CD4-positive, alpha-beta memory T cell (primary cell): ENCODE results near the gene RPUSD4. TPM values are rescaled to one million over a fixed set of nuclear protein-coding genes. Genes with fewer than 3 reads are reported as not detected.

Source experiments
- CTCF ChIA-PET: fragments of 350-600 bp; sonication (Branson Sonifier 250); formaldehyde crosslinking; loops from one replicate; lab custom pipeline; 2021; ENCODE audit warnings: inconsistent platforms; ENCODE audit not compliant: partially characterized antibody; lab: Charles Lee
- POLR2A ChIA-PET: fragments of 350-600 bp; sonication (Branson Sonifier 250); formaldehyde crosslinking; loops from one replicate; lab custom pipeline; 2021; ENCODE audit not compliant: partially characterized antibody; lab: Charles Lee
- DNase-seq, 5 donors: peaks; one replicate each; pipeline versions ENCODE4 v3.0.0 to v3.0.0-alpha.2; 2020 to 2022; ENCODE audit warnings: mixed read lengths in 1 of 5
- H3K27ac ChIP-seq: one replicate; pipeline ENCODE4 v1.7.0; 2013; ENCODE audit warnings: low read depth, low read length
- H3K27me3 ChIP-seq: 2 replicates; pipeline ENCODE4 v1.7.0; 2013; ENCODE audit warnings: mild to moderate bottlenecking, low read length, moderate library complexity; ENCODE audit not compliant: insufficient read depth
- H3K36me3 ChIP-seq: 2 replicates; pipeline ENCODE4 v1.7.0; 2013; ENCODE audit warnings: mild to moderate bottlenecking, low read length, moderate library complexity; ENCODE audit not compliant: insufficient read depth
- H3K4me1 ChIP-seq: 2 replicates; pipeline ENCODE4 v1.7.0; 2013; ENCODE audit warnings: mild to moderate bottlenecking, low read length, moderate library complexity; ENCODE audit not compliant: insufficient read depth
- H3K4me3 ChIP-seq, 2 donors: one replicate each; pipeline ENCODE4 v1.7.0; 2013; ENCODE audit warnings: low read length in 2 of 2, mild to moderate bottlenecking in 1 of 2
- H3K9me3 ChIP-seq, 2 donors: one replicate each; pipeline ENCODE4 v1.7.0; 2013; ENCODE audit warnings: low read length in 2 of 2, control low read depth in 1 of 2; ENCODE audit not compliant: control insufficient read depth in 1 of 2
- H3K27ac Mint-ChIP-seq, 7 donors: one replicate each; pipeline ENCODE4 v1.8.0; 2020 to 2021; ENCODE audit warnings: mixed read lengths in 7 of 7, mild to moderate bottlenecking in 6 of 7, inconsistent platforms in 3 of 7, moderate library complexity in 3 of 7
- H3K27me3 Mint-ChIP-seq, 2 donors: one replicate each; pipeline ENCODE4 v1.8.0; 2020 to 2021; ENCODE audit warnings: mixed read lengths in 2 of 2
- H3K36me3 Mint-ChIP-seq, 2 donors: one replicate each; pipeline ENCODE4 v1.8.0; 2020 to 2021; ENCODE audit warnings: mixed read lengths in 2 of 2, inconsistent platforms in 1 of 2, mild to moderate bottlenecking in 1 of 2
- H3K4me1 Mint-ChIP-seq, 4 donors: one replicate each; pipeline ENCODE4 v1.8.0; 2020 to 2021; ENCODE audit warnings: mixed read lengths in 4 of 4, mild to moderate bottlenecking in 1 of 4
- H3K4me3 Mint-ChIP-seq, 8 donors: one replicate each; pipeline ENCODE4 v1.8.0; 2020 to 2021; ENCODE audit warnings: mixed read lengths in 8 of 8, mild to moderate bottlenecking in 7 of 8, moderate library complexity in 6 of 8, inconsistent platforms in 3 of 8
- H3K9me3 Mint-ChIP-seq, 8 donors: one replicate each; pipeline ENCODE4 v1.8.0; 2020 to 2021; ENCODE audit warnings: mixed read lengths in 8 of 8, mild to moderate bottlenecking in 5 of 8, inconsistent platforms in 3 of 8, moderate library complexity in 1 of 8
- intact Hi-C: fragments of 100-400 bp; cut with micrococcal nuclease; formaldehyde crosslinking; loops from one replicate; pipeline ENCODE4 v1.15.1; 2023
- polyA plus RNA-seq, 2 donors: library from polyadenylated mRNA; unstranded; fragments of 300-500 nt; fragmentation: Illumina TruSeq; gene quantifications; one replicate each; pipeline ENCODE4 v1.2.3, GENCODE V29; 2021
- total RNA-seq, 2 experiments: library from RNA; stranded (reverse); gene quantifications; one replicate each; pipeline ENCODE4 v1.2.3, GENCODE V29; 2021

Gene RPUSD4
- total and polyA plus RNA-seq, 4 experiments from 2014 or later, result 18.5 to 41.2 (median 29.6) TPM

DNA sequence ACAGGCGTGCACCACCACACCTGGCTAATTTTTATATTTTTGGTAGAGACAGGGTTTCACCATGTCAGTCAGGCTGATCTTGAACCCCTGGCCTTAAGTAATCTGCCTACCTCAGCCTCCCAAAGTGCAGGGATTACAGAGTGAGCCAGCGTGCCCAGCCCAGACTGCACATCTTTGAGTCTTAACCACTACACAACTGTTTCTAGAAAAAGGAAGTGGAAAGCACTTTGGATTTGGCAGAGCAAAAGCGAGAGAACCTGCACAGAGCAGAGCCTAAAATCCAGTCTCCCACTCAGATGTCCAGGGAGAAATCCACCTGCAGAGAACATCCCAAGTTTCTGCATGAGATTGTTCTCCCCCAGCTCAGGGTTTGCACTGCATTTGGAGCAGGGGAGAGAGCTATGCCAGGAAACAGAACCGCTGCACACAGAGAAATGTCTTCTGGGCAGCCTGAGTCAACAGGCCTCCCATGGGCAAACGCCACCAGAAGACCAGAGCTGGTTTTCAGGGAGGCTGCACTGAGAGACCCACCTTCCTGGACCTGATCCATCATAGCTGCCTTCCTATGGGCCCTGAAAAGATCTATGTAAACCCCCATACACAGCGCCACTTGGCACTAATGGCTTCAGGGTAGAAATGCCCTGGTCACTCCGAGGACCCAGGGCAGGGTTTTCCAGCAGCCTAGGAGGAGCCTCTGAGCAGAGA, 54.0 kb downstream of the RPUSD4 start:
- Mint-ChIP-seq H3K27me3 (no peaks in the 10 kb centered on the region), H3K4me1 (no peaks in the 10 kb centered on the region), H3K27ac (no peak overlapping the region), H3K36me3 (no peaks in the 10 kb centered on the region), H3K9me3 (peaks cover 0 to 6% (median under 1%) of the 10 kb centered on the region in 8 donors), H3K4me3 (no peak overlapping the region)
- H3K36me3 ChIP-seq, result no peaks in the 10 kb centered on the region
- H3K9me3 ChIP-seq, result no peaks in the 10 kb centered on the region
- no peak overlapping the region for H3K27ac ChIP-seq
- CTCF ChIA-PET, result no interaction called here
- intact Hi-C loops, result no loop called here
- DNase-seq, result no peak
- POLR2A ChIA-PET, result no interaction called here
- H3K4me3 ChIP-seq, result no peak overlapping the region
- no peaks in the 10 kb centered on the region for H3K27me3 ChIP-seq
- no peaks in the 10 kb centered on the region for H3K4me1 ChIP-seq

DNA sequence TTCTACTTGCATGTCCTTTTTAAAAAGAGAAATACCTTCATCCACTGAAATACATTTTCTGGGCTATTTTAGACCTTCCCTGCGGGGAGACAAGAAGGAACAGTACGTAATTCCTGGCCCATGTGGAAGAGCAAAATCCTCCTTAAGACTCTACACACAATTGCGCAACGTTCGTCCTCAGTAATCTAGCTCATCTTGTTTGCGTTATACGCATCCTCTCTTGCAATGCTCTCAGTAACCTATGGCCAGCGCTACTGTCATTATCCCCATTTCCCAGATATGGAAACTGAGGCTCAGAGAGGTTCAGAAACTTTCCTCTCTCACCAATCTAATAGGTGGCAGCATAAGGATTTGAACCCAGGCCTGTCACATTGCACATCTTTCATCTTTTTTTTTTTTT, 54.6 kb downstream of the RPUSD4 start:
- CTCF ChIA-PET, result no interaction called here
- Mint-ChIP-seq H3K27me3 (peaks cover 3 to 4% of the 10 kb centered on the region in 2 donors), H3K4me3 (no peak overlapping the region), H3K4me1 (no peaks in the 10 kb centered on the region), H3K27ac (no peak overlapping the region), H3K9me3 (peaks cover 0 to 13% (median 6%) of the 10 kb centered on the region in 8 donors), H3K36me3 (peaks cover 0 to 5% of the 10 kb centered on the region in 2 donors)
- Histone ChIP-seq H3K4me1 (no peaks in the 10 kb centered on the region), H3K4me3 (no peak overlapping the region), H3K9me3 (no peaks in the 10 kb centered on the region), H3K27me3 (no peaks in the 10 kb centered on the region), H3K27ac (no peak overlapping the region), H3K36me3 (no peaks in the 10 kb centered on the region)
- DNase-seq, result no peak
- POLR2A ChIA-PET, result no interaction called here
- intact Hi-C loops, result no loop called here

DNA sequence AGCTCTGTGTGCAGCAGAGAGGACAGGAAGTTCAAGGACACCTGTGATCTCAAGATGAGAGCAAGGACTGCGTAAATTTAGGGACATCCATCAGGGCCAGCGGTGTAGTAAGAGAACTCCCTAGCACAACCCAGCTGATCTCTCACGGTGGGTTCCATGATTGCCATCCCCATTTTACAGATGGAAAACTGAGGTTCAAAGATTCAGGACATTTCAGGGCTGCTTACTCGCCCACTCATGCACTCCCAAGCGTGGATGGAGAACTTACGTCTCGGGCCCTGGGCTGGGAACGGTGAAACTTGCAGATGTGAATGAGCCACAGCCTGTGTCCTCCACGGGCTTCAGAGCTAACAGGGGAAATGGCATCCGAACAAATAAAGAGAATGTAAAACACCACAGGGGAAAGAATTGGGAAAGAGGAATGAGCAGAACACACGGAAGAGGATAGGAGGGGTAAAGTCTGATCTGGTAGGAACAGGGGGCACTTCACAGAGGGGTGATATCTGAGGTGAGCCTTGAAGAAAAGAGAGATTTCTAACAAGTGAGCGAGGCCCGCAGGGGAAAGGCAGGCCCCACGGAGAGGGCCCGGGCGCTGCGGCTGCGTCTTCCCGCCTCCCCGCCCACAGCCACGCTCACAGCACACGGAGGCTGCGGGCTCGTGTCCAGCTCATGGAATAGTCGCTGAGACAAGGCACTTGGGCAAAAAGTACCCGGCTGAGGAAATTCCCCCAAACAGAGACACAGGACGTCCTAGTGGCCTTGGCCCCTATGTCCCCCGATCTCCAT, 55.9 kb downstream of the RPUSD4 start:
- Histone ChIP-seq H3K4me3 (no peak overlapping the region), H3K9me3 (no peaks in the 10 kb centered on the region), H3K36me3 (no peaks in the 10 kb centered on the region), H3K4me1 (no peaks in the 10 kb centered on the region), H3K27me3 (no peaks in the 10 kb centered on the region), H3K27ac (no peak overlapping the region)
- H3K4me3 Mint-ChIP-seq, result no peak overlapping the region
- DNase-seq, result no peak
- H3K27ac Mint-ChIP-seq, result no peak overlapping the region
- peaks cover 0 to 6% of the 10 kb centered on the region in 2 donors for H3K36me3 Mint-ChIP-seq
- CTCF ChIA-PET, result no interaction called here
- peaks cover 0 to 18% (median 10%) of the 10 kb centered on the region in 8 donors for H3K9me3 Mint-ChIP-seq
- peaks cover 4% of the 10 kb centered on the region in 2 donors for H3K27me3 Mint-ChIP-seq
- H3K4me1 Mint-ChIP-seq, result no peaks in the 10 kb centered on the region
- POLR2A ChIA-PET, result no interaction called here
- intact Hi-C loops, result no loop called here

DNA sequence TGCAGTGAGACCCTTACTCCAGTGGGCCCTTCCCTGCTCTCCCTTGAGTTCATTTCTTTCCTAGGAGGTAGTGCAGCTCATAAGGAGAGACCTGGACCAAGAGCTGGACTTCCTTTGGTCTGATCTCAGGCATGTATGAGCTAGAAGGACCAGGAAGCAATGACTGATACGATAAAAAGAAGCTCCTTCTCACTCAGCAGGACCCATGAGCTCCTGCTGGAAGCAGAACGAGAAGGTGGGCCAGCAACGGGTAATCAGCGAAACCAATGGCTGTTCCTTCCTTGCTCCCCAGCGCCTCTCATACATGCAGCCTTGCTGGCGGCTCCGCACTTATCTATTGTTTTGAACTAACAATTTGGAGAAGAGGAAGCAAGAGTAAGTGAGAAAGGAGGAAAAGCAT, 56.8 kb downstream of the RPUSD4 start:
- H3K27ac ChIP-seq, result no peak overlapping the region
- no peaks in the 10 kb centered on the region for H3K4me1 ChIP-seq
- DNase-seq, result no peak
- H3K36me3 Mint-ChIP-seq, result peaks cover 0 to 6% of the 10 kb centered on the region in 2 donors
- intact Hi-C loops, result no loop called here
- no peak overlapping the region for H3K27ac Mint-ChIP-seq
- ChIA-PET POLR2A (no interaction called here), CTCF (no interaction called here)
- no peaks in the 10 kb centered on the region for H3K36me3 ChIP-seq
- H3K4me3 ChIP-seq, result no peak overlapping the region
- H3K9me3 ChIP-seq, result no peaks in the 10 kb centered on the region
- peaks cover 0 to 18% (median 10%) of the 10 kb centered on the region in 8 donors for H3K9me3 Mint-ChIP-seq
- H3K27me3 Mint-ChIP-seq, result peaks cover 4% of the 10 kb centered on the region in 2 donors
- no peaks in the 10 kb centered on the region for H3K27me3 ChIP-seq
- H3K4me1 Mint-ChIP-seq, result no peaks in the 10 kb centered on the region
- H3K4me3 Mint-ChIP-seq, result no peak overlapping the region

DNA sequence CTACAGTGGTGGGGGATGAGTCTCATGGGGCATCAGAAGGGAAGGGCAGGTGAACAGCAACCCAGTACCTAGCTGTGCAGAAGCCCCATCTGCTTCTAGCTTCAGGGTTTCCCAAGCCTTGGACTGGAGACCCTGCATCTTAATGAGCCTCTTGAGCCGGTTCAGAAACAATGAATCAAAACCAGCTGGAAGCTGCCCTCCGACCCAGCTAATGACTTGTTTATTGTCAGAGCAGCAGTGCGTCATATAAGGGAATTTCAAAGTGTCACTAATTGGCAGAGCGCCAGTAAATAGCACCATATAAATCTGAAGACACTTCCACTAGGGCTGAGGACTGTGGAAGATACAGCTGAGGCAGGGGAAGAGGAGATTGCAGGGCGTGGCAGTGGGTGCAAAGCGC, 57.5 kb downstream of the RPUSD4 start:
- Mint-ChIP-seq H3K4me3 (no peak overlapping the region), H3K27me3 (peaks cover 4% of the 10 kb centered on the region in 2 donors), H3K9me3 (peaks cover 0 to 18% (median 10%) of the 10 kb centered on the region in 8 donors), H3K36me3 (peaks cover 0 to 6% of the 10 kb centered on the region in 2 donors), H3K27ac (no peak overlapping the region), H3K4me1 (no peaks in the 10 kb centered on the region)
- POLR2A ChIA-PET, result no interaction called here
- H3K27ac ChIP-seq, result no peak overlapping the region
- DNase-seq, result no peak
- no peaks in the 10 kb centered on the region for H3K4me1 ChIP-seq
- CTCF ChIA-PET, result interaction anchor here (1.4 kb wide), 1 partner anchor 211 kb away, joined by 6 read pairs; no protein-coding TSS in a partner anchor
- H3K4me3 ChIP-seq, result no peak overlapping the region
- no peaks in the 10 kb centered on the region for H3K36me3 ChIP-seq
- intact Hi-C loops, result no loop called here
- H3K9me3 ChIP-seq, result no peaks in the 10 kb centered on the region
- H3K27me3 ChIP-seq, result no peaks in the 10 kb centered on the region

DNA sequence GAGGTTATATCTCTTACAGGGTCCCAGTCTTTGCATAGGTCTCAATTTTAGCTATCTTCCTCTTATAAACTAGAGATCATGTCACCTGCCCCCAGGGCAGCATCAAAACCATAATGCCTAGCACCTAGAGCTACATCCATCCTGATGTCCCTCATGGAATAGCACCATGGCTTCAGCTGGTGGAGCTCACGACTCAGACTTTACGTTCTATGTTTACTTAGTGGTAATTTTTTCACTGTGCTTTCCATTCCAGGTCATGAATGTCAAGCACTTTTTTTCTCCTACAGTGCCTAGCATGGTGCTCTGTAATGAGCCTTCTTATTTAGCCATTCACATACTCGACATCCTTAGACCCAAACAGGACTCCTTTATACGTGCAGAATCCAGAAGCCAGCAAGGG, 58.4 kb downstream of the RPUSD4 start:
- Mint-ChIP-seq H3K9me3 (peaks cover 0 to 18% (median 10%) of the 10 kb centered on the region in 8 donors), H3K4me1 (no peaks in the 10 kb centered on the region), H3K36me3 (peaks cover 0 to 6% of the 10 kb centered on the region in 2 donors), H3K27me3 (peaks cover 4% of the 10 kb centered on the region in 2 donors), H3K27ac (no peak overlapping the region), H3K4me3 (no peak overlapping the region)
- Histone ChIP-seq H3K27ac (no peak overlapping the region), H3K27me3 (no peaks in the 10 kb centered on the region), H3K4me3 (no peak overlapping the region), H3K36me3 (no peaks in the 10 kb centered on the region), H3K4me1 (no peaks in the 10 kb centered on the region), H3K9me3 (no peaks in the 10 kb centered on the region)
- POLR2A ChIA-PET, result no interaction called here
- DNase-seq, result no peak
- CTCF ChIA-PET, result interaction anchor here (1.4 kb wide), 1 partner anchor 210 kb away, joined by 6 read pairs; no protein-coding TSS in a partner anchor
- intact Hi-C loops, result no loop called here

DNA sequence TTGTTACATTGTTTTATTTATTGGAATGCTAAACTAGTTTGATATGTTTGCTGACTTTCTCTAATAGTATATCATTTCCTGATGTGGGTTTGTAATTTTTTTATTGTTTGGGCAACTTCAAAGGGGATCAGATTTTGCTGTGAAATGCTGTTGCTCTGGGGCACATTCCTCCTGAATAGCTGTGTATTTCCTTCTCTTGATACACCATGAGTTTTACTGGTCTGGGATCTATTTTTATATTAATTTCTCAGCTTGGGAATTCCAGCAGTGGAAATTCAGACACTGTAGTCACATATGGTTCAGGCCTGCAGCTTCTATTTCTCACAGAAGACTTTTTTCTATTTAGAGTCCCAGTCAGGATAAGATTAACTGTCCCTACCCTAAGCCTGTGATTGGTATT, 58.9 kb downstream of the RPUSD4 start:
- H3K4me1 ChIP-seq, result no peaks in the 10 kb centered on the region
- H3K9me3 Mint-ChIP-seq, result peaks cover 0 to 18% (median 10%) of the 10 kb centered on the region in 8 donors
- intact Hi-C loops, result no loop called here
- H3K4me1 Mint-ChIP-seq, result no peaks in the 10 kb centered on the region
- POLR2A ChIA-PET, result no interaction called here
- peaks cover 0 to 6% of the 10 kb centered on the region in 2 donors for H3K36me3 Mint-ChIP-seq
- no peak overlapping the region for H3K4me3 Mint-ChIP-seq
- CTCF ChIA-PET, result interaction anchor here (1.4 kb wide), 1 partner anchor 210 kb away, joined by 6 read pairs; no protein-coding TSS in a partner anchor
- H3K27ac ChIP-seq, result no peak overlapping the region
- H3K27ac Mint-ChIP-seq, result no peak overlapping the region
- no peaks in the 10 kb centered on the region for H3K36me3 ChIP-seq
- H3K9me3 ChIP-seq, result no peaks in the 10 kb centered on the region
- DNase-seq, result no peak
- H3K27me3 Mint-ChIP-seq, result peaks cover 4% of the 10 kb centered on the region in 2 donors
- H3K27me3 ChIP-seq, result no peaks in the 10 kb centered on the region
- H3K4me3 ChIP-seq, result no peak overlapping the region
